ENCODE data around the gene PIK3AP1.

Gene PIK3AP1

DNA sequence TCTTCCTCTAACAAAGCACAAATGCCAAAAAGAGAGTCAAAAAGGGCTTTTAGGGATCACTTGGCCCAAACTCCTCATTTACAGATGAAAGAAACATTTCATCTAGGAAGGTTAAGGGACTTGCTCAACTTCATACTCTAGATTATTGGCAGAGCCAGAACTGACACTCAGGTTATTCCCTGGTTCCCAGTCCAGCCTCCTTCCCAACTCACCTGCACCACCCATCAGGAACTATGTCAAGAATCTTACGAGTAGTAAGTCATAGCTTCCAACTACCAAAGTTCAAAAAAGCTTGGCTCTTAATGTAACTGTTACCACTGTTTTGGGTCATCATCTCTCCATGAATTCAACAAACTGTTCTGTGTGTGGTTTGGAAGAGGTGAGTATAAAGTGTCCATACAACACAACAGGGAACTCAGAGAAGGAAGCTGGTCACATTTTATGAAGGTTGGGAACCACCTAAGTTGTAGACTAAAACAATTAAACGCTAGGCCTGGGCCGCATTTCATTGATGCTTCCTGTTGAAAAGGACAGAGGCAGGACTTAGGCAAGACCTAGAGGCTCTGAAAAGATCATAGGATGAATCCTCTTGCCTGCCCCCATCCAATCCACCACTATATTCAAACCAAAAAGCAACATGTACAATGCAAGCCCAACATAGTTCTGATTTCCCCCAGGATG, 9.1 kb downstream of the PIK3AP1 start:
- no peaks in the 10 kb centered on the region for H3K9me3 ChIP-seq (replicated peaks; ENCODE audit: insufficient read depth, low read length)
- no peak for TF ChIP-seq EZH2phosphoT487 (IDR thresholded peaks at IDR 0.05; ENCODE audit: low read length)
- no peak for TF ChIP-seq EZH2 (optimal IDR thresholded peaks at IDR 0.05; ENCODE audit: low read depth, low read length)
- TF ChIP-seq, protein P1, sequence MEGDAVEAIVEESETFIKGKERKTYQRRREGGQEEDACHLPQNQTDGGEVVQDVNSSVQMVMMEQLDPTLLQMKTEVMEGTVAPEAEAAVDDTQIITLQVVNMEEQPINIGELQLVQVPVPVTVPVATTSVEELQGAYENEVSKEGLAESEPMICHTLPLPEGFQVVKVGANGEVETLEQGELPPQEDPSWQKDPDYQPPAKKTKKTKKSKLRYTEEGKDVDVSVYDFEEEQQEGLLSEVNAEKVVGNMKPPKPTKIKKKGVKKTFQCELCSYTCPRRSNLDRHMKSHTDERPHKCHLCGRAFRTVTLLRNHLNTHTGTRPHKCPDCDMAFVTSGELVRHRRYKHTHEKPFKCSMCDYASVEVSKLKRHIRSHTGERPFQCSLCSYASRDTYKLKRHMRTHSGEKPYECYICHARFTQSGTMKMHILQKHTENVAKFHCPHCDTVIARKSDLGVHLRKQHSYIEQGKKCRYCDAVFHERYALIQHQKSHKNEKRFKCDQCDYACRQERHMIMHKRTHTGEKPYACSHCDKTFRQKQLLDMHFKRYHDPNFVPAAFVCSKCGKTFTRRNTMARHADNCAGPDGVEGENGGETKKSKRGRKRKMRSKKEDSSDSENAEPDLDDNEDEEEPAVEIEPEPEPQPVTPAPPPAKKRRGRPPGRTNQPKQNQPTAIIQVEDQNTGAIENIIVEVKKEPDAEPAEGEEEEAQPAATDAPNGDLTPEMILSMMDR (IDR thresholded peaks at IDR 0.05; ENCODE audit: low read length): no peak
- no peak overlapping the region for H3K4me3 ChIP-seq (ENCODE audit: low read length)
- H3K79me2 ChIP-seq (ENCODE audit: low read length): no peaks in the 10 kb centered on the region
- no peaks in the 10 kb centered on the region for H3K36me3 ChIP-seq (replicated peaks; ENCODE audit: insufficient read depth, low read length)
- H3K4me2 ChIP-seq (ENCODE audit: low read depth, low read length): no peak overlapping the region
- no peaks in the 10 kb centered on the region for H4K20me1 ChIP-seq (ENCODE audit: insufficient read depth, low read length)
- no peaks in the 10 kb centered on the region for H3K4me1 ChIP-seq (ENCODE audit: low read length)
- no peak overlapping the region for H2AFZ ChIP-seq (ENCODE audit: low read length)
- H3K27me3 ChIP-seq (replicated peaks; ENCODE audit: insufficient read depth, low read length): no peaks in the 10 kb centered on the region
- no peaks in the 10 kb centered on the region for H3K9me2 ChIP-seq (replicated peaks; ENCODE audit: insufficient read depth, low read length)
- H3F3A ChIP-seq (ENCODE audit: insufficient read depth, low read length): no peaks in the 10 kb centered on the region
- H3K9ac ChIP-seq (ENCODE audit: low read length): no peak overlapping the region
- H3K27ac ChIP-seq (ENCODE audit: low read length): no peak overlapping the region
- DNase-seq: no peak

DNA sequence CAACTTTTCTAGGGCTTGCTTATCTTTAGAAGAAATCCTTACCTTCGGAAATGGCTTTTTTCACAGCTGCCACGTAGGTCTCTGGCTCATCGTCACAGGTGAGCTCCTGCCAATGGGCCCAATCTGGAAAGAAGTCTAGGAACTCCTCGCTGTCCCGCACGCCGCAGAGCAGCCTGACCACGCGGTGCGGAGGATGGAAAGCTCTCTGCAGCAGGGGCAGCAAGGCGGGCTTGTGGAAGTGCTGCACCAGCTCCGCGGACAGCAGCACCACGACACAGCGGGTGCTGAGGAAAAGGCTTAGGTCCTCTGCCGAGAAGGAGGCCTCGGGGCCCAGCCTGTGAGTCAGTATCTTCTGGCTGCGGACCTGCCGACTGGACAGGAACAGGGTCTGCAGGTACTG, 10.8 kb downstream of the PIK3AP1 start:
- TF ChIP-seq EZH2phosphoT487 (IDR thresholded peaks at IDR 0.05; ENCODE audit: low read length) (no peak), EZH2 (optimal IDR thresholded peaks at IDR 0.05; ENCODE audit: low read depth, low read length) (no peak)
- TF ChIP-seq, protein P1 (IDR thresholded peaks at IDR 0.05; ENCODE audit: low read length): no peak
- Histone ChIP-seq H3K4me3 (ENCODE audit: low read length) (no peak overlapping the region), H3K9me2 (replicated peaks; ENCODE audit: insufficient read depth, low read length) (no peaks in the 10 kb centered on the region), H3K79me2 (ENCODE audit: low read length) (no peaks in the 10 kb centered on the region), H2AFZ (ENCODE audit: low read length) (no peak overlapping the region), H3K36me3 (replicated peaks; ENCODE audit: insufficient read depth, low read length) (no peaks in the 10 kb centered on the region), H4K20me1 (ENCODE audit: insufficient read depth, low read length) (no peaks in the 10 kb centered on the region), H3K9ac (ENCODE audit: low read length) (no peak overlapping the region), H3F3A (ENCODE audit: insufficient read depth, low read length) (no peaks in the 10 kb centered on the region), H3K27ac (ENCODE audit: low read length) (no peak overlapping the region), H3K9me3 (replicated peaks; ENCODE audit: insufficient read depth, low read length) (no peaks in the 10 kb centered on the region), H3K4me1 (ENCODE audit: low read length) (no peaks in the 10 kb centered on the region), H3K4me2 (ENCODE audit: low read depth, low read length) (no peak overlapping the region), H3K27me3 (replicated peaks; ENCODE audit: insufficient read depth, low read length) (no peaks in the 10 kb centered on the region)
- DNase-seq: no peak

DNA sequence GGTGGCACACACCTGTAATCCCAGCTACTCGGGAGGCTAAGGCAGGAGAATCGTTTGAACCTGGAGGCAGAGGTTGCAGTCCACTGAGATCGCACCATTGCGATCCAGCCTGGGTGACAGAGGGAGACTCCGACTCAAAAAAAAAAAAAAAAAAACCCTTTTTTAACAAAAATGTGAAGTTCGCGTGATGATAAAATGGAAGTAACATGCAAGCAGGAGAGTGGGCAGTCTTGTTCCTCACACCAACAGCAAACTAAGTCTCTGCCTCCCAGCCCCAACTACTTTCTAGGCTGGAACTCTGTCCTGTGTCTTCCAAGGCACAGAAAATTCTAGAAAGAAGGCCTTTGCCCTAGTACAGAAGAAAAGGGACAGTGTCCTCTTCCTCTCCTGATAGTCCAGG, 11.3 kb downstream of the PIK3AP1 start:
- DNase-seq: no peak
- no peaks in the 10 kb centered on the region for H3K79me2 ChIP-seq (ENCODE audit: low read length)
- H3K9ac ChIP-seq (ENCODE audit: low read length): no peak overlapping the region
- H2AFZ ChIP-seq (ENCODE audit: low read length): no peak overlapping the region
- H3K36me3 ChIP-seq (replicated peaks; ENCODE audit: insufficient read depth, low read length): no peaks in the 10 kb centered on the region
- TF ChIP-seq, protein P1 (IDR thresholded peaks at IDR 0.05; ENCODE audit: low read length): no peak
- TF ChIP-seq EZH2phosphoT487 (IDR thresholded peaks at IDR 0.05; ENCODE audit: low read length) (no peak), EZH2 (optimal IDR thresholded peaks at IDR 0.05; ENCODE audit: low read depth, low read length) (no peak)
- H3K9me3 ChIP-seq (replicated peaks; ENCODE audit: insufficient read depth, low read length): no peaks in the 10 kb centered on the region
- H3K9me2 ChIP-seq (replicated peaks; ENCODE audit: insufficient read depth, low read length): no peaks in the 10 kb centered on the region
- H3K4me2 ChIP-seq (ENCODE audit: low read depth, low read length): no peak overlapping the region
- no peaks in the 10 kb centered on the region for H3K27me3 ChIP-seq (replicated peaks; ENCODE audit: insufficient read depth, low read length)
- no peak overlapping the region for H3K4me3 ChIP-seq (ENCODE audit: low read length)
- H3K27ac ChIP-seq (ENCODE audit: low read length): no peak overlapping the region
- no peaks in the 10 kb centered on the region for H3K4me1 ChIP-seq (ENCODE audit: low read length)
- H3F3A ChIP-seq (ENCODE audit: insufficient read depth, low read length): no peaks in the 10 kb centered on the region
- H4K20me1 ChIP-seq (ENCODE audit: insufficient read depth, low read length): no peaks in the 10 kb centered on the region
